Gastrocnemius medialis (tissue), 4 donors: ENCODE data around the gene KCNK3.

Source experiments
- POLR2A ChIP-seq, 2 donors: fragments of 450-650 bp; IDR thresholded peaks; one replicate each; pipeline ENCODE4 v1.6.1; 2017; ENCODE audit warnings: antibody characterized with exemption in 2 of 2, mild to moderate bottlenecking in 2 of 2, moderate library complexity in 2 of 2
- TF ChIP-seq, protein P1 (sequence below), 5 experiments: fragments of 450-650 bp in 3 of 5; fragments of 200-600 bp in 2 of 5; sonication (generic) in 2 of 5; IDR thresholded peaks in 4 of 5; conservative IDR thresholded peaks in 1 of 5; 1 replicate in 4 of 5; 2 replicates in 1 of 5; pipeline ENCODE4 v1.5.1; 2016 to 2019; ENCODE audit warnings: antibody characterized with exemption in 5 of 5, mild to moderate bottlenecking in 3 of 5, moderate library complexity in 3 of 5

DNA sequence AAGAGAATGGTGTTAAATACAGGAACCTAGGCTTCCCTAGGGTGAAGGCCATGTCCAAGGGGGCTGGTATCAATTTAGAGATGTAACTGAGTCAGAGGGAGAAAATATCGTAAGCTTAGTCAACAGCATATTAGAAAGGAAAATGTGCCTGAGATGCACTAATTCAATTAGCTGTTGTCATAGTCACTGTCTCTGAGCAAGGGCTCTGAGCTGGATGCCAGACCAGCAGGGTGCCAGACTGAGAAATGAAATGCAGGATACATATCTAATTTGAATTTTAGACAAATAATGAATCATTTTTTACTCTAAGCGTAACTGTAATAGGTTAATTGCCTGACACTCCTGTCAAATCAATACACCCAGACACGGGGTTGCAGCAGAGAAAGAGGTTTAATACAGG is 60.1 kb downstream of the KCNK3 start:
- TF ChIP-seq, protein P1, sequence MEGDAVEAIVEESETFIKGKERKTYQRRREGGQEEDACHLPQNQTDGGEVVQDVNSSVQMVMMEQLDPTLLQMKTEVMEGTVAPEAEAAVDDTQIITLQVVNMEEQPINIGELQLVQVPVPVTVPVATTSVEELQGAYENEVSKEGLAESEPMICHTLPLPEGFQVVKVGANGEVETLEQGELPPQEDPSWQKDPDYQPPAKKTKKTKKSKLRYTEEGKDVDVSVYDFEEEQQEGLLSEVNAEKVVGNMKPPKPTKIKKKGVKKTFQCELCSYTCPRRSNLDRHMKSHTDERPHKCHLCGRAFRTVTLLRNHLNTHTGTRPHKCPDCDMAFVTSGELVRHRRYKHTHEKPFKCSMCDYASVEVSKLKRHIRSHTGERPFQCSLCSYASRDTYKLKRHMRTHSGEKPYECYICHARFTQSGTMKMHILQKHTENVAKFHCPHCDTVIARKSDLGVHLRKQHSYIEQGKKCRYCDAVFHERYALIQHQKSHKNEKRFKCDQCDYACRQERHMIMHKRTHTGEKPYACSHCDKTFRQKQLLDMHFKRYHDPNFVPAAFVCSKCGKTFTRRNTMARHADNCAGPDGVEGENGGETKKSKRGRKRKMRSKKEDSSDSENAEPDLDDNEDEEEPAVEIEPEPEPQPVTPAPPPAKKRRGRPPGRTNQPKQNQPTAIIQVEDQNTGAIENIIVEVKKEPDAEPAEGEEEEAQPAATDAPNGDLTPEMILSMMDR (IDR thresholded peaks at IDR 0.05 in 4 of 5, conservative IDR thresholded peaks at IDR 0.05 in 1 of 5): no peak
- TF ChIP-seq POLR2A (IDR thresholded peaks at IDR 0.05): no peak
